GM06990 (cell line): ENCODE measurements around the gene FAM216B.

Experiments
- DNase-seq: peaks from one replicate; pipeline ENCODE4 v3.0.0-alpha.2; 2011; ENCODE audit not compliant: insufficient read length; ENCODE audit errors: extremely low read depth
- H3K27me3 ChIP-seq: replicated peaks from 2 replicates; pipeline ENCODE4 v1.6.0; 2011; ENCODE audit warnings: low read length; ENCODE audit not compliant: control insufficient read depth, insufficient read depth
- H3K36me3 ChIP-seq: 2 replicates; pipeline ENCODE4 v1.5.1; 2011; ENCODE audit warnings: low read length; ENCODE audit not compliant: control insufficient read depth, insufficient read depth
- H3K4me3 ChIP-seq: replicated peaks from 2 replicates; pipeline ENCODE4 v1.5.1; 2011; ENCODE audit warnings: low read depth, mild to moderate bottlenecking, control low read depth, low read length
- TF ChIP-seq, protein P1 (sequence below): IDR thresholded peaks from 2 replicates; pipeline ENCODE4 v1.5.1; 2011; ENCODE audit warnings: low read length, control low read depth, mild to moderate bottlenecking, inconsistent platforms; ENCODE audit not compliant: insufficient read depth, poor library complexity, severe bottlenecking

FAM216B gene

GRCh38 chr13:42781352-42781751 is at the start of gene FAM216B:
TSS of gene FAM216B (plus strand) at chr13:42781584. CDS start at chr13:42784068, 2,484 bp downstream.
- TF ChIP-seq, protein P1, sequence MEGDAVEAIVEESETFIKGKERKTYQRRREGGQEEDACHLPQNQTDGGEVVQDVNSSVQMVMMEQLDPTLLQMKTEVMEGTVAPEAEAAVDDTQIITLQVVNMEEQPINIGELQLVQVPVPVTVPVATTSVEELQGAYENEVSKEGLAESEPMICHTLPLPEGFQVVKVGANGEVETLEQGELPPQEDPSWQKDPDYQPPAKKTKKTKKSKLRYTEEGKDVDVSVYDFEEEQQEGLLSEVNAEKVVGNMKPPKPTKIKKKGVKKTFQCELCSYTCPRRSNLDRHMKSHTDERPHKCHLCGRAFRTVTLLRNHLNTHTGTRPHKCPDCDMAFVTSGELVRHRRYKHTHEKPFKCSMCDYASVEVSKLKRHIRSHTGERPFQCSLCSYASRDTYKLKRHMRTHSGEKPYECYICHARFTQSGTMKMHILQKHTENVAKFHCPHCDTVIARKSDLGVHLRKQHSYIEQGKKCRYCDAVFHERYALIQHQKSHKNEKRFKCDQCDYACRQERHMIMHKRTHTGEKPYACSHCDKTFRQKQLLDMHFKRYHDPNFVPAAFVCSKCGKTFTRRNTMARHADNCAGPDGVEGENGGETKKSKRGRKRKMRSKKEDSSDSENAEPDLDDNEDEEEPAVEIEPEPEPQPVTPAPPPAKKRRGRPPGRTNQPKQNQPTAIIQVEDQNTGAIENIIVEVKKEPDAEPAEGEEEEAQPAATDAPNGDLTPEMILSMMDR = no peak
- DNase-seq = no peak

DNA sequence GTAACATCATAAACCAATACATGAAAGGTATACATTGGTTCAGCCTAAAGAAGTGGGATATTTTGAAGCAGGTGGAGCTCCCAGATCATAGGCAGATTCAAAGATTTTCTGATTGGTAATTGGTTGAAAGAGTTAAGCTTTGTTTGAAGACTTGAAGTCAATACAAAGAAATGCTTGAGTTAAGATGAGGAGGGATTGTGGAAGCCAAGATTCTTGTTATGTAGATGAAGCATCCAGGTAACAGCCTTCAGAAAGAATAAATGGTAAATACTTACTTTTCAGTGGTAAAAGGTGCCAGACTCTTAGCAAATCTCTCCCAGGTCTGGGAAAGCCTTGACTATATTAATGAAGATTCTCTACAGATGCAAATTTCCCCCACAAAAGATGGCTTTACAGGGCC is 49.3 kb upstream of the FAM216B start:
- Histone ChIP-seq H3K27me3 (no peaks in the 10 kb centered on the region), H3K4me3 (no peak overlapping the region), H3K36me3 (no peaks in the 10 kb centered on the region)
- TF ChIP-seq, protein P1 = no peak
- no peak for DNase-seq

More at GRCh38 chr13:42781352-42781751, at the start of gene FAM216B:
- Histone ChIP-seq H3K27me3 (peaks cover 2% of the 10 kb centered on the region), H3K4me3 (no peak within 1 kb of the TSS), H3K36me3 (no peaks in the 10 kb centered on the region)

- TF ChIP-seq, protein P1 = no peak
- Histone ChIP-seq H3K4me3 (no peak overlapping the region), H3K27me3 (no peaks in the 10 kb centered on the region), H3K36me3 (no peaks in the 10 kb centered on the region)
- no peak for DNase-seq
Observed at GRCh38 chr13:42733046-42733445, 48.3 kb upstream of the FAM216B start.

DNA sequence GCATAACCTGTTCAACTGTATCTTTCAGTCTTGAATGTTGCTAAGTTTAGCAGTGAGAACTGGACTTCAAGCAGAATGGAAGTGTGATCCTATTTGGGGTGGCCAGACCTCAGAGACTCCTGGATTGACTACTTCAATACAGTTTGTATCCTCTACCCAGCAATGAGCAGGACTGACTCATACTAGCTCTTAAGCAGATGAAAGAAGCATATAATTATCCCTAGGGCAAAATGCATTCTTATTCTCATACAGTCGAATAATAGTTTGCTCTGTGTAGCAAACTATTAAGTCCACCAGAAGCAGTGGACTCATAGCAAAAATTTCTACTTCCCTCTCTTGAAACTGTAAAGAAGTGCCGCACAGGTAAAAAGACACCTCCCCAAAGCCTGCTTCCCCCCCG is 46.4 kb upstream of the FAM216B start:
- Histone ChIP-seq H3K4me3 (no peak overlapping the region), H3K36me3 (no peaks in the 10 kb centered on the region), H3K27me3 (no peaks in the 10 kb centered on the region)
- TF ChIP-seq, protein P1 = no peak
- no peak for DNase-seq

DNA sequence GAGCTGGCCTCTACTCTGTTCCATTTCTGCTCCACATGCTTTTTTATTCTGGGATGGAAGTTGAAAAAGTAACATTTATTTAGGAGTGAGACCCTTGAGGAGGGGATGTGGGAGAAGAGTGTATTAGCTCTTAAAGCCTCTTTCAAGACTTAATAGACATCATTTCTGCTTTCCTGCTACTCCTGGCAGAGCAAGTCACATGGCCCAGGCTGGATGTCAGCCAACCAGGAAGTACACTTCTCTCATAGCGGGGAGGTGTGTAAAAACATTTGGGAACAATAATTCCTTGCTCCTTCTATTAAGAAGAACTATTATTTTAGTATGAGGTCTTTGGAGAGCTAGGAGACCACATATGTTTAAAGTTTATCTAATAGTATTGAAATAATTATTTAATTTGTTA is 40.6 kb upstream of the FAM216B start:
- TF ChIP-seq, protein P1 = no peak

GRCh38 chr13:42741914-42742313 is 39.5 kb upstream of the FAM216B start:
- H3K4me3 ChIP-seq = no peak overlapping the region
- TF ChIP-seq, protein P1 = no peak
- H3K27me3 ChIP-seq = peaks cover 2% of the 10 kb centered on the region; the same call in 1 of the 2 replicates
- no peaks in the 10 kb centered on the region for H3K36me3 ChIP-seq
- no peak for DNase-seq

More for the DNA sequence above, 40.6 kb upstream of the FAM216B start:
- Histone ChIP-seq H3K4me3 (no peak overlapping the region), H3K36me3 (no peaks in the 10 kb centered on the region), H3K27me3 (no peaks in the 10 kb centered on the region)
- DNase-seq = no peak
